SK-N-MC (cell line): Measurements from ENCODE around the gene TMEM132C.

Experiments used
- EZH2 ChIP-seq: fragments of 200-600 bp; sonication (generic); IDR thresholded peaks from one replicate; pipeline ENCODE4 v1.6.1; 2017; ENCODE audit warnings: antibody characterized with exemption
- POLR2AphosphoS5 ChIP-seq: IDR thresholded peaks from 2 replicates; pipeline ENCODE4 v1.6.1; 2012; ENCODE audit warnings: mild to moderate bottlenecking, low read depth, low read length, borderline replicate concordance

- TF ChIP-seq EZH2 = no peak
- no peak for TF ChIP-seq POLR2AphosphoS5
Observed at GRCh38 chr12:128581321-128581761, 314.4 kb downstream of the TMEM132C start.
